ENCODE measurements around the gene COL4A5. TPM values are rescaled to one million over a fixed set of nuclear protein-coding genes. Genes with fewer than 3 reads are reported as not detected.
A peak's percentile ranks its signal among the peaks of the same experiment; 100 is the strongest.

COL4A5 gene
- total RNA-seq, 1 donor from 2014 or later: 26.6 TPM

GRCh38 chrX:108557580-108557979, 117.9 kb downstream of the COL4A5 start:
- no peaks in the 10 kb centered on the region for H3K36me3 ChIP-seq
- H3K27ac ChIP-seq: no peak overlapping the region
- no peak overlapping the region for H3K4me3 ChIP-seq
- H3K27me3 ChIP-seq: no peaks in the 10 kb centered on the region
- H3K4me1 ChIP-seq: no peaks in the 10 kb centered on the region
- TF ChIP-seq CTCF (IDR thresholded peaks at IDR 0.05): no peak
- intact Hi-C loops (cut with DNase I): no loop called here
- DNase-seq (no peak), ATAC-seq (no peak)
- no peaks in the 10 kb centered on the region for H3K9me3 ChIP-seq

GRCh38 chrX:108558217-108558616, 118.6 kb downstream of the COL4A5 start:
- no peak overlapping the region for H3K4me3 ChIP-seq
- intact Hi-C loops (cut with DNase I): no loop called here
- no peaks in the 10 kb centered on the region for H3K36me3 ChIP-seq
- H3K27me3 ChIP-seq: no peaks in the 10 kb centered on the region
- no peak overlapping the region for H3K27ac ChIP-seq
- no peak for DNase-seq
- no peak for ATAC-seq
- no peaks in the 10 kb centered on the region for H3K4me1 ChIP-seq
- H3K9me3 ChIP-seq: no peaks in the 10 kb centered on the region
- no peak for TF ChIP-seq CTCF (IDR thresholded peaks at IDR 0.05)

DNA sequence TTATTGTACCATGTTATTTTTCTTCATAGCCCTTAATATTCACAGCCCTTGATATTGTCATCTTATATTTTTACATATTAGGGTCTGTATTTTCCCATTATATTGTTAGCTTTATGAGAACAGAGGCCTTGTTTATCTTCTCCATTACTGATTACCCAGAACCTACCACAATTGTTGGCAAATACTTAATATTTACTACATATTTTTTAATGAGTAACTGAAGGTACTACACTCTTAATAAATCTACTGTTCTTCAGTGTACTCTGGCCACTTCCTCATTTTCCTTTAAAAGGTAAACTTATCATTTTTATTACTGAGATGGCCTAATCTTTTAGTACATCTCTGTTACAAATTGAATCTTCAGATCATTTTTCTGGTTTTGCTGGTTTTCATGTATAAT, 133.5 kb downstream of the COL4A5 start:
- TF ChIP-seq CTCF (IDR thresholded peaks at IDR 0.05): no peak
- no peak for DNase-seq
- H3K4me3 ChIP-seq: no peak overlapping the region

DNA sequence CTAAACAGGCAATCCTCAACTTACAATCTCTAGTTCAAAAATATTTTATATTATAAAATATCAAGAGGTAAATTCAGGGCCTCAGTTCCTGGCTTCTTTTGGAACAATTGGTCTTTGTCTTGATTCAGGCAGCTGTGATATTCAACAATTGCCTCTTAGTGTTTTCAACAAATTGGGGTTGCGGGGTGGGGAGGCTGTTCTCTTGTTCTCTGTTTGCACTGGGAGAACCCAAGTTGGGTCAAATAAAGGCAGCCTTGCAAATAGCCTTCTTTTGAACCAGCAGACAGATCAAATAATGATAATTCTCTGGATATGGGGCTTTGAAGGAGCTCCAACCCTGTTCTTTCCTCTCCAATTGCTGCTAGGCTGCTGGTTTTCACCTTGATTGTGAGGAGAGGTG, 142.5 kb downstream of the COL4A5 start:
- TF ChIP-seq CTCF (IDR thresholded peaks at IDR 0.05): no peak

More for the DNA sequence above, 133.5 kb downstream of the COL4A5 start:
- Histone ChIP-seq H3K27ac (no peak overlapping the region), H3K9me3 (no peaks in the 10 kb centered on the region), H3K27me3 (no peaks in the 10 kb centered on the region), H3K36me3 (no peaks in the 10 kb centered on the region), H3K4me1 (no peaks in the 10 kb centered on the region)
- intact Hi-C loops (cut with DNase I): no loop called here
- ATAC-seq: no peak

GRCh38 chrX:108584617-108585211, 145.1 kb downstream of the COL4A5 start:
- H3K36me3 ChIP-seq: no peaks in the 10 kb centered on the region
- H3K4me3 ChIP-seq: no peak overlapping the region
- no peaks in the 10 kb centered on the region for H3K9me3 ChIP-seq
- H3K4me1 ChIP-seq: no peaks in the 10 kb centered on the region
- no peaks in the 10 kb centered on the region for H3K27me3 ChIP-seq
- no peak overlapping the region for H3K27ac ChIP-seq
- peak; percentile 4 for TF ChIP-seq CTCF (IDR thresholded peaks at IDR 0.05)
- intact Hi-C loops (cut with DNase I): no loop called here
- DNase-seq (no peak), ATAC-seq (no peak)

More for the DNA sequence above, 142.5 kb downstream of the COL4A5 start:
- no peak overlapping the region for H3K27ac ChIP-seq
- ATAC-seq (no peak), DNase-seq (no peak)
- intact Hi-C loops (cut with DNase I): no loop called here
- no peaks in the 10 kb centered on the region for H3K9me3 ChIP-seq
- H3K27me3 ChIP-seq: no peaks in the 10 kb centered on the region
- H3K4me1 ChIP-seq: no peaks in the 10 kb centered on the region
- no peaks in the 10 kb centered on the region for H3K36me3 ChIP-seq
- no peak overlapping the region for H3K4me3 ChIP-seq

GRCh38 chrX:108590496-108590895, 150.9 kb downstream of the COL4A5 start:
- H3K27ac ChIP-seq: no peak overlapping the region
- DNase-seq (no peak), ATAC-seq (no peak)
- H3K4me3 ChIP-seq: no peak overlapping the region
- H3K36me3 ChIP-seq: no peaks in the 10 kb centered on the region
- no peak for TF ChIP-seq CTCF (IDR thresholded peaks at IDR 0.05)
- no peaks in the 10 kb centered on the region for H3K4me1 ChIP-seq
- no peaks in the 10 kb centered on the region for H3K27me3 ChIP-seq
- H3K9me3 ChIP-seq: no peaks in the 10 kb centered on the region
- intact Hi-C loops (cut with DNase I): no loop called here
